Stimulated activated CD4-positive, alpha-beta T cell treated with anti-CD3 and anti-CD28 coated beads, TNF-alpha, amount 100 ng/mL, for 48 hours (primary cell): ENCODE results near the gene RNF145.
A peak's percentile ranks its signal among the peaks of the same experiment; 100 is the strongest.
"Not testable (repeated sequence)": the region's sequence is repeated elsewhere in the genome, so short reads cannot be mapped to it uniquely, and the experiment has no call there.

Source experiments
- DNase-seq, 3 donors: peaks; one replicate each; pipeline ENCODE4 v3.0.0-alpha.2; 2020; ENCODE audit warnings: low read depth in 3 of 3

The RNF145 gene

GRCh38 chr5:159209438-159210209 is at the start of gene RNF145:
TSS of gene RNF145 (minus strand) at chr5:159209553. CDS start at chr5:159203617, 5,936 bp downstream.
- peak; percentile 83 to 88 (median 88) for DNase-seq

DNA sequence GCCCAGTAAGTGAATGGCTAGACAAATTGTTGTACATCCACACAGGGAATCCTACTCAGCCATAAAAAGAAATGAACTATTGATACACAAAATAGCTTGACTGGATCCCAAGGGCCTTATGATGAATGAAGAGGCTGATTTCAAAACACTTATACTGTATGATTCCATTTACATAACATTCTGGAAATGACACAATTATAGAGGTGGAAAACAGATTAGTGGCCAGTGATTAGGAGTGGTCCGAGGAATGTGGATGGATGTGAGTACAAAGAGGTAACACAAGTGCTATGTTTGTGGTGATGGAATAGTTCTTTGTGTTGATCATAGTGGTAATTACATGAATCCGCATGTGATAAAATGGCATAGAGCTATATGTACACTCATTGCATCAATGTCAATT is 49.0 kb upstream of the RNF145 start:
- no peak for DNase-seq

GRCh38 chr5:159257629-159258283 is 48.4 kb upstream of the RNF145 start:
- no peak for DNase-seq

DNA sequence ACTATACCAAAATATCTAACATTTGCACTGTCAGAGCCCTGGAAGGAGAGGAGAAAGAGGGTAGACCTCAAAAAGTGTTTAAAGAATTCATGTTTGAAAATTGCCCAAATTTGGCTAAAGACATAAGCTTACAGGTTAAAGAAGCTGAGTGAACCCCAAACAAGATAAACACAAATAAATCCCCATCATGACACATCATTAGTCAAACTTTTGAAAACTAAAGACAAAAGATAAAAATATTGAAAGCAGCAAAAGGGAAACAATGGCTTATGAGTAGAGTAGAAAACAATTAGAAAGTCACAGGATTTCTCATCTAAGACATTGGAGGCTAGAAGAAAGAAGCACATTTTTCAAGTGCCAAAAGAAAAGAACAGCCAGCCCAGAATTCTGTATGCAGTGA is 47.7 kb upstream of the RNF145 start:
- DNase-seq, result no peak

- no peak for DNase-seq
Observed at GRCh38 chr5:159252195-159252594, 42.8 kb upstream of the RNF145 start.

- no peak for DNase-seq
Observed at GRCh38 chr5:159249158-159249557, 39.8 kb upstream of the RNF145 start.

DNA sequence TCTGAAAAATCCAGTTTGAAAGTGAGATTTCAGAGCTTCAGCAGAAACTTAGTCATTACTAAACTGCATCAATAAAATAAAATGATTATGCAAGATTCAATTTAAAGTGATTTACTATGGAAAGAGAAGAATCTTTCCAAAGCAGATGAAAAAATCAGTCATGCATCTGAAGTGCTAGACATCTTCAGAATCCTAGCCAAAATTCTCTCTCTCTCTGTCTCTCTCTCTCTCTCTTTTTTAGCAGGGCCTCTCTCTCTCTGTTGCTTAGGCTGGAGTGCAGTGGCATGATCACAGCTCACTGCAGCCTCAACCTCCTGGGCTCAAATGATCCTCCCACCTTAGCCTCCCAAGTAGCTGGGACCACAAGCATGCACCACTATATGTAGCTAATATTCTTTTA is 35.5 kb upstream of the RNF145 start:
- no peak for DNase-seq

DNA sequence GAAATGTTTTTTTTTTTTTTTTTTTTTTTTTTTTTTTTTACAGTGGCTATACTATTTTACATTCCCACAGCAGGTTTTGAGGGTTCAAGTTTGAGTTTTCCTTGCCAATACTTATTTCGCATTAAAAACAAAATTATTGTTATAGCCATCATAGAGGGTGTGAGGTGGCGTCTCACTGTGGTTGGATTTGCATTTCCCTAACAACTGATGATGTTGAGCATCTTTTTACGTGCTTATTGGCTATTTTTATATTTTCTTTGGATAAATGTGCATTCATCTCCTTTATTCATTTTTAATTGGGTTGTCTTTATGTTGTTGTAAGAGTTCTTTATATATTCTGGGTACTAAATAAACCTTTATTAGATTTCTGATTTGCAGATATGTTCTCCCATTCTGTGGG is 34.8 kb upstream of the RNF145 start:
- no peak for DNase-seq

GRCh38 chr5:159243385-159243784 is 34.0 kb upstream of the RNF145 start:
- DNase-seq, result no peak

GRCh38 chr5:159242656-159243055 is 33.3 kb upstream of the RNF145 start:
- no peak for DNase-seq

- no peak for DNase-seq
Observed at GRCh38 chr5:159241946-159242552, 32.7 kb upstream of the RNF145 start.

GRCh38 chr5:159240301-159240870 is 31.0 kb upstream of the RNF145 start:
- DNase-seq, result peak in 1 of 3 donors; percentile 4

GRCh38 chr5:159235871-159236520 is 26.6 kb upstream of the RNF145 start:
- not testable (repeated sequence) for DNase-seq

GRCh38 chr5:159231167-159231566 is 21.8 kb upstream of the RNF145 start:
- DNase-seq, result no peak

DNA sequence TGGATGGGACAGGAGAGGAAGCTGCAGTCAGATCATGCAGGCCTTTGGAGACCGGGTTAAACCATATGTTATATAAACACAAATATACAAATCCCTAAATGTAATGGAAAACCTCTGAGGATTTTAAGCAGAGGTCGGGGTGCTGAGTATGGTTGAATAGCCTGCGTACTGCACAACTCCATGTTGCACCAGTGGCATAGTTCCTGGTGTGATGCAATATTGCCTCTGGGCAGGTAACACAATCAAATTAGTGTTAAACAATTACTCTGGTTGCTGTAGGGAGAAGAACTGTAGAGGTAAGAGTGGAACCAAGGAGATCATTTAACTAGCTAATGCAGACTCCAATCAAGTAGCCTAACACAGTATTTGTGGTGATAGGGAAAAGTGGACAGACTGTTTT is 21.3 kb upstream of the RNF145 start:
- no peak for DNase-seq

DNA sequence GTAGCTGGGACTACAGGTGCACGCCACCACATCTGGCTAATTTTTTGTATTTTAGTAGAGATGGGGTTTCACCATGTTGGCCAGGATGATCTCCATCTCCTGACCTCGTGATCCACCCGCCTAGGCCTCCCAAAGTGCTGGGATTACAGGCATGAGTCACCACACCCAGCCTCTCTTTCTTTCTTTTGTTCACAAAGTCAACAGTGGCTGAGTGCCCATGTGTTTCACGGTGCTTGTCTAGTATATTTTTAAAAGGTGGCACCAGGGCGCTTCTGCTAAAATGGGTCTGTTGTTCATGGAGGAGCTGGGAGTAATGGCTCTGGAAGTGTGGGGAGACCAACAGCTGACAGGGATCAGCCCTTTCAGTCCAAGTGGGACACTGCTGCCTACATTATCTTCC is 18.7 kb upstream of the RNF145 start:
- not testable (repeated sequence) for DNase-seq

DNA sequence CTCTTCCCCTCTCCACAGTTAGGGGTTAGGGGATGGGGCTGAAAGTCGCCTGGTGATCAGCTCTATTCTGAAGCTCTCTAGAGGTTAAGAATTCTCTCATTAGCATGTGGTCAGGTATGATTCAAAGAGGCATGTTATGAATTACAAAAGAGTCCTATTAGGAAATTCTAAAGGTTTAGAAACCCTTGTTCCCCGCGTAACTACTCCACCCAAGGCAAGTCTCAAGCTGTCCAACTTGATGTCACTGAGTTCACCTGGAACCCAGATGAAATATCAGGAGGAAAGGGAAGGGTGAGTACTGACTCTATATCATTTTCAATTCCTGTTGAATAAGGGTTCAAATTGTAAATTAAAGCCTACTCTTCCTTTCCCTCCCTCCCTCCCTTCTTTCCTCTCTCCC is 18.1 kb upstream of the RNF145 start:
- no peak for DNase-seq

DNA sequence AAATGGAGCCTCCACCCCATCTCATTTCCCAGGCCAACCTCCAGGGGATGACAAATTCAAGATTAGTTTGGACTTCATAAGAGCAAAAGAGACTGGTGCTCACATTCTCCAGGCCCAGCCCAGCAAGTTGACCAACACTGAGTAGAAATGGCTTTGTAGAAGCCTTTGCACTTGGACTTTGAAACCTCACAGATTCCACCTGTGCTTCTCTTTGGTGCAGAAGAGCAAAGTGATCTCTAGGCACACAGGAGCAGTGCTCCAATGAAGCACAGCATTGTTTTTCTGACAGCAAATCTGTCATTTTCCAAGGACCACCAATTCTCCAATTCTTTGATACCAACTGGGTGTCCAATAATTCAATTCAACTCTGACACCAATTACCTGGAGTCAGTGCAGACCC is 17.1 kb upstream of the RNF145 start:
- no peak for DNase-seq

DNA sequence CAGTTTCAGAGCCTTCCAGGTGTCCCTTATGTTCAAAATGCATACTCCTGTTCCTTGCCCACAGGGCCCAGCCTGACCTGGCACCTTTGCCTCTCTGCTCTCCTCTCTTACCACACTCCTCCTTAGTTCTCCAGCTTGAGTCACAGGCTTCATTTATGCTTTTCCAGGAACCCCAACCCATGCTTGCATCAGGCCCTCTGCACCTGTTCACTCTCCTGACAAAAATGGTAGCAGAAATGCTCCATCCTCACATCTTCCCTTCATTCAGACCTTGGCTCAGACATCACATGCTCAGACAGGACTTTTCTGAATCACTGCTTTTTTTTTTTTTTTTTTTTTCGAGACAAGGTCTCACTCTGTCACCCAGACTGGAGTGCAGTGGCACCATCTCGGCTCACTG is 15.1 kb upstream of the RNF145 start:
- DNase-seq, result no peak

- DNase-seq, result no peak
Observed at GRCh38 chr5:159223469-159223868, 14.1 kb upstream of the RNF145 start.

GRCh38 chr5:159220206-159220605 is 10.9 kb upstream of the RNF145 start:
- DNase-seq, result no peak

GRCh38 chr5:159218595-159219023 is 9.3 kb upstream of the RNF145 start:
- DNase-seq, result no peak
